ENCODE results near the gene CD109. TPM values are rescaled to one million over a fixed set of nuclear protein-coding genes. Genes with fewer than 3 reads are reported as not detected.
"Not testable (repeated sequence)": the region's sequence is repeated elsewhere in the genome, so short reads cannot be mapped to it uniquely, and the experiment has no call there.

Gene CD109
- total RNA-seq, 4 donors from 2014 or later: 7.9 to 27.0 (median 19.8) TPM

DNA sequence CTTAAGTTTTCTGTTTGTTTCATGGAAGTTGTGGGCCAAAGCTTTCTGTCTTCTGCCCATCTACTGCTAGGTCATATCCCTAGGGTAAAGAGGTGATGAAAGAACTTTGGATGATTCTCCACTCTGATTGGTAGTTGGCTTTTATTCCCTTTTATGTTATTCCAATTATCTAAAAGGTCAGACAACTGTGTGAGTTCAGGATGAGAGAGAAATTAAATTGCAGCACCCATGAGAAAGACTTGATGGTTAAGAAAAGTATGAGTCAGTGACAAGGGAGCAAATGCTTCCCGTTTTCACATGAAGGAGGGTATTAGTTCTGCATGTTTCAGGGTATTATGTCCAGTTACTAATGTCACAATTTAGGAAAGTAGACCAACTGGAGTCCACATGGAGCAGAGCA lies 136.3 kb downstream of the CD109 start:
- peak; percentile 46 for ATAC-seq
- Histone ChIP-seq H3K4me1 (no peaks in the 10 kb centered on the region), H3K4me3 (no peak overlapping the region), H3K36me3 (no peaks in the 10 kb centered on the region), H3K27me3 (no peaks in the 10 kb centered on the region), H3K27ac (no peak overlapping the region), H3K9me3 (no peaks in the 10 kb centered on the region)
- TF ChIP-seq POLR2A (IDR thresholded peaks at IDR 0.05) (no peak), EP300 (IDR thresholded peaks at IDR 0.05) (no peak), POLR2AphosphoS5 (IDR thresholded peaks at IDR 0.05) (no peak)
- TF ChIP-seq, protein P1, sequence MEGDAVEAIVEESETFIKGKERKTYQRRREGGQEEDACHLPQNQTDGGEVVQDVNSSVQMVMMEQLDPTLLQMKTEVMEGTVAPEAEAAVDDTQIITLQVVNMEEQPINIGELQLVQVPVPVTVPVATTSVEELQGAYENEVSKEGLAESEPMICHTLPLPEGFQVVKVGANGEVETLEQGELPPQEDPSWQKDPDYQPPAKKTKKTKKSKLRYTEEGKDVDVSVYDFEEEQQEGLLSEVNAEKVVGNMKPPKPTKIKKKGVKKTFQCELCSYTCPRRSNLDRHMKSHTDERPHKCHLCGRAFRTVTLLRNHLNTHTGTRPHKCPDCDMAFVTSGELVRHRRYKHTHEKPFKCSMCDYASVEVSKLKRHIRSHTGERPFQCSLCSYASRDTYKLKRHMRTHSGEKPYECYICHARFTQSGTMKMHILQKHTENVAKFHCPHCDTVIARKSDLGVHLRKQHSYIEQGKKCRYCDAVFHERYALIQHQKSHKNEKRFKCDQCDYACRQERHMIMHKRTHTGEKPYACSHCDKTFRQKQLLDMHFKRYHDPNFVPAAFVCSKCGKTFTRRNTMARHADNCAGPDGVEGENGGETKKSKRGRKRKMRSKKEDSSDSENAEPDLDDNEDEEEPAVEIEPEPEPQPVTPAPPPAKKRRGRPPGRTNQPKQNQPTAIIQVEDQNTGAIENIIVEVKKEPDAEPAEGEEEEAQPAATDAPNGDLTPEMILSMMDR (IDR thresholded peaks at IDR 0.05): no peak
- 40 to 75% methylated on average over 1 of the region's 1 CpG for WGBS, 2 donors (ENCODE audit: low coverage in 1 of 2)

DNA sequence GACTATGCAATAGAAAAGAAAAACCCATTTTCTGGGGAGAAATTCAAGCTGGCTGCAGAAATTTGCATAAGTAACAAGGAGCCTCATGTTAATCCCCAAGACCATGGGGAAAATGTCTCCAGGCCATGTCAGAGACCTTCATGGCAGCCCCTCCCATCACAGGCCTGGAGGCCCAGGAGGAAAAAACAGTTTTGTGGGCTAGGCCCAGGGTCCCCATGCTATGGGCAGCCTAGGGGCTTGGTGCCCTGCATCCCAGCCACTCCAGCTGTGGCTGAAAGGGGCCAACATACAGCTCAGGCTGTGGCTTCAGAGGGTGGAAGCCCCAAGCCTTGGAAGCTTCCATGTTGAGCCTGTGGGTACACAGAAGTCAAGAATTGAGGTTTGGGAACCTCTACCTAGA lies 148.7 kb downstream of the CD109 start:
- not testable (repeated sequence) for H3K27me3 ChIP-seq, H3K4me1 ChIP-seq, ATAC-seq, H3K9me3 ChIP-seq, H3K4me3 ChIP-seq, H3K36me3 ChIP-seq, H3K27ac ChIP-seq

DNA sequence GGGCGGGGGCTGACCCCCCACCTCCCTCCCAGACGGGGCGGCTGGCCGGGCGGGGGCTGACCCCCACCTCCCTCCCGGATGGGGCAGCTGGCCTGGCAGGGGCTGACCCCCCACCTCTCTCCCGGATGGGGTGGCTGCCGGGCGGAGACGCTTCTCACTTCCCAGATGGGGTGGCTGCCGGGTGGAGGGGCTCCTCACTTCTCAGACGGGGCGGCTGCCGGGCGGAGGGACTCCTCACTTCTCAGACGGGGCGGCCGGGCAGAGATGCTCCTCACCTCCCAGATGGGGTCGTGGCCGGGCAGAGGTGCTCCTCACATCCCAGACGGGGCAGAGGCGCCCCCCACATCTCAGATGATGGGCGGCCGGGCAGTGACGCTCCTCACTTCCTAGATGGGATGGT lies 155.0 kb downstream of the CD109 start:
- H3K9me3 ChIP-seq, H3K36me3 ChIP-seq, H3K27me3 ChIP-seq, H3K27ac ChIP-seq, ATAC-seq, H3K4me1 ChIP-seq, H3K4me3 ChIP-seq: not testable (repeated sequence)
- no CpG with 5 or more reads among the region's 25 CpGs for WGBS, 2 donors (ENCODE audit: low coverage in 1 of 2)

DNA sequence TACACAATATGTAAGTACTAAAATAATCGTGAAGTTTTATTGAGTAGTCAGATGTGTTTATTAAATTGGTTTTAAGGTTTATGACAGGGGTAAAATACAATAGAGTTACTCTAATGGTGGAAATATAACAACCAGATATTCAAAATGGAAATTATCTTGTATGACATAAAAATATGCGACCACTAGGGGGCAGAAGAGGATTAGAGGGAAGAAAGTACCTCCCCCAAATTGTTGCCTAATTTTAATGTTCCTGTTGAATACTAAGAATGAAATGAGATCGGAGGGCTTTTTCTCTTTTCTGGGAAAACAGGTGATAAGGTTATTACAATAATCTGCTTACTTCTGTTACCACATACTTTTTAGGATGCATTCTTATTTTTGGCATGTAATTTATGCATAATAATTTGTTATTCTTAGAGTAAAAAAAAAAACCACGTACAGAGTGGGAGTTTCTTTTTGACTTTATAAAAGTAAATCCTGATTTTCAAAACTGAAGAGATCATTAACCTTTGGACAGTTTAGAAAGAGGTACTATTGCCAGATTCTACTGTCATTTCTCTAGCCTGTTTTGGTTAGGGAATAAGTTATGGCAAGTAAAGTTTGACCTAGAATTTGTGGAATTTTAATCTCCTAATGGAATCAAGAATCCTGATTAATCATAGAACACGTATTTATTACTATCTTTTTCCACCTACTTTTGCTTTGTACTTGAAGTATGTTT lies 159.2 kb downstream of the CD109 start:
- WGBS, 2 donors (ENCODE audit: low coverage in 1 of 2): 2 to 8% methylated on average over 5 of the region's 5 CpGs
- Histone ChIP-seq H3K36me3 (no peaks in the 10 kb centered on the region), H3K27me3 (no peaks in the 10 kb centered on the region), H3K4me3 (peak overlapping the region; percentile 5 to 27), H3K27ac (peak overlapping the region in 2 of 4 donors; percentile 36 to 53), H3K9me3 (no peaks in the 10 kb centered on the region), H3K4me1 (peaks cover 0 to 8% (median 0%) of the 10 kb centered on the region in 3 donors)
- ATAC-seq: peak; percentile 43
- TF ChIP-seq, protein P1 (IDR thresholded peaks at IDR 0.05): peak; percentile 75 to 87 (median 80)
- TF ChIP-seq POLR2A (IDR thresholded peaks at IDR 0.05) (no peak), POLR2AphosphoS5 (IDR thresholded peaks at IDR 0.05) (peak; percentile 4), EP300 (IDR thresholded peaks at IDR 0.05) (no peak)

DNA sequence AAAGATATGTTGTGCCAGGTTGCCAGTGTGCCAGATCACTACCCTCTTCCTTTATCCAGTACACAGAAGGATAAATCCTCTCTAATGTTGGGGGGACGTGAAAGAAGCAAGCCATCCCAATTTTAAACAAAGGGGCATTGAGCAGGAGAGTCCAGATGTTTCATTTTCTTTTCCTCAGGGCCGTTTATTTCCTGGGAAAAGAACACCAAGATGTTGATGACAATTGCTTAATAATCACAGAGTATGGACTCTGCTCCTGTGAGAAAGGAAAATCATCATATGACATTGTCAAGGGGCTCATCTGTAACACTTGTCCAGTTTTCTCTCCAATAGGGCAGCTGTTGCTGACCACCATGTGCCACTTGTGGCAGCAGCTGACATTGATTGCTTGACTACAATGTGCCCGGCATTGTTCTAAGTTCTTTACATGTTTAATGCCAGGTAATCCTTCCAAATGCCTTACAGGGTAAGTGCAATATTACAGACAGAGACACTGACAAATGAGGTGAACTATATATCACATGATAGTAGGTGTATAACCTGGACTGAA lies 161.4 kb downstream of the CD109 start:
- Histone ChIP-seq H3K4me3 (no peak overlapping the region), H3K36me3 (no peaks in the 10 kb centered on the region), H3K4me1 (peaks cover 0 to 8% (median 0%) of the 10 kb centered on the region in 3 donors), H3K27me3 (no peaks in the 10 kb centered on the region), H3K27ac (no peak overlapping the region), H3K9me3 (no peaks in the 10 kb centered on the region)
- TF ChIP-seq POLR2A (IDR thresholded peaks at IDR 0.05) (no peak), EP300 (IDR thresholded peaks at IDR 0.05) (no peak), POLR2AphosphoS5 (IDR thresholded peaks at IDR 0.05) (no peak)
- TF ChIP-seq, protein P1 (IDR thresholded peaks at IDR 0.05): no peak
- WGBS, 2 donors (ENCODE audit: low coverage in 1 of 2): 65 to 70% methylated on average over 2 to 3 of the region's 3 CpGs
- ATAC-seq: no peak

DNA sequence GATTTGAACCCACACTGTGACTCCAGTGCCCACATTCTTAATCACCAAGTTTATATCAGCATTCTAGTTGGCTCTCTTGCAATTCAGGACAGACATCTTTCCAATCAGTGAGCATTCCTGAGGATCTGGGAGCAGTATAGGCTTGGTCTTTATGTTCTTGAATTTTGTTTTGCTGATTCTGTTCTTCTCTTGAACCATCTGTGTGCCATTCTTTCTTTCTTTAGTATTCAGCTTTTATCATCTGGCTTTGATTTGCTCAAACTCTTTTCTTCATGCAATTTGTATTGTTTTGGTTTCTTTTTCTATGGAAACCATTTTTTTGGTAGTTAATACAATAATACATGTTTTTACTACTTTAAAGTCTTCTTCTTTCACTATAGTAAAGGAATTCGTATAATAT lies 162.4 kb downstream of the CD109 start:
- no peak for ATAC-seq
- no peak overlapping the region for H3K27ac ChIP-seq
- TF ChIP-seq, protein P1 (IDR thresholded peaks at IDR 0.05): no peak
- TF ChIP-seq POLR2A (IDR thresholded peaks at IDR 0.05) (no peak), EP300 (IDR thresholded peaks at IDR 0.05) (no peak), POLR2AphosphoS5 (IDR thresholded peaks at IDR 0.05) (no peak)
- no peaks in the 10 kb centered on the region for H3K9me3 ChIP-seq
- WGBS, 2 donors (ENCODE audit: low coverage in 1 of 2): 71 to 92% methylated on average over 1 of the region's 1 CpG
- H3K4me3 ChIP-seq: no peak overlapping the region
- H3K27me3 ChIP-seq: no peaks in the 10 kb centered on the region
- H3K4me1 ChIP-seq: peaks cover 0 to 8% (median 0%) of the 10 kb centered on the region in 3 donors
- no peaks in the 10 kb centered on the region for H3K36me3 ChIP-seq

Data from gastroesophageal sphincter (tissue), 4 donors.